ENCODE measurements around the gene TFE3.

TFE3 gene

GRCh38 chrX:49060914-49061313 lies 17.8 kb upstream of the TFE3 start:
- no peak for DNase-seq

GRCh38 chrX:49059681-49060085 lies 16.5 kb upstream of the TFE3 start:
- DNase-seq = no peak

- no peak for DNase-seq
Observed at GRCh38 chrX:49059201-49059600, 16.0 kb upstream of the TFE3 start.

- no peak for DNase-seq
Observed at GRCh38 chrX:49058794-49059193, 15.6 kb upstream of the TFE3 start, which contains the start of gene CCDC120. CCDC120 (plus strand) TSS chrX:49058999; CDS start chrX:49062042, 3,043 bp downstream.

- no peak for DNase-seq
Observed at GRCh38 chrX:49054073-49054762, 11.1 kb upstream of the TFE3 start.

- DNase-seq = peak; percentile 80
Observed at GRCh38 chrX:49053223-49054072, 10.3 kb upstream of the TFE3 start.

GRCh38 chrX:49043987-49044281 lies 777 bp upstream of the TFE3 start:
- no peak for DNase-seq

GRCh38 chrX:49042581-49043219 lies 457 bp downstream of the TFE3 start:
- DNase-seq = no peak

GRCh38 chrX:49041744-49042580 lies 1.2 kb downstream of the TFE3 start:
- no peak for DNase-seq

GRCh38 chrX:49040376-49040955 lies 2.7 kb downstream of the TFE3 start:
- no peak for DNase-seq

GRCh38 chrX:49039598-49040375 lies 3.4 kb downstream of the TFE3 start:
- peak; percentile 61 for DNase-seq

- no peak for DNase-seq
Observed at GRCh38 chrX:49037883-49038475, 5.2 kb downstream of the TFE3 start.

- no peak for DNase-seq
Observed at GRCh38 chrX:49030283-49030682, 12.9 kb downstream of the TFE3 start.

- no peak for DNase-seq
Observed at GRCh38 chrX:49029876-49030275, 13.3 kb downstream of the TFE3 start.

GRCh38 chrX:49019599-49020249 lies 23.4 kb downstream of the TFE3 start:
- no peak for DNase-seq

- DNase-seq = no peak
Observed at GRCh38 chrX:49019050-49019449, 24.1 kb downstream of the TFE3 start.

GRCh38 chrX:49003696-49004095 lies 39.5 kb downstream of the TFE3 start:
- DNase-seq = no peak

- peak; percentile 85 for DNase-seq
Observed at GRCh38 chrX:49002091-49002935, 40.8 kb downstream of the TFE3 start, which contains the start of gene GRIPAP1. GRIPAP1 (minus strand) TSS chrX:49002264; CDS start chrX:49002229, 35 bp downstream.

GRCh38 chrX:49001521-49002090 lies 41.6 kb downstream of the TFE3 start:
- peak; percentile 33 for DNase-seq
